PC-9 (cell line): ENCODE results near the gene CLEC16A. TPM values are rescaled to one million over a fixed set of nuclear protein-coding genes. Genes with fewer than 3 reads are reported as not detected.

Source experiments
- BruUV-seq: library from RNA; stranded (reverse); fragments of 400-500 nt; replicated peaks from 2 replicates; lab custom pipeline; 2021; lab: Mats Ljungman, UMichigan
- CTCF ChIA-PET: fragments of 300-600 bp; sonication (Branson Sonifier 250); formaldehyde crosslinking; loops from one replicate; lab custom pipeline; 2022; ENCODE audit warnings: antibody characterized with exemption; lab: Charles Lee
- POLR2A ChIA-PET: fragments of 300-600 bp; sonication (Branson Sonifier 250); formaldehyde crosslinking; loops from one replicate; lab custom pipeline; 2022; ENCODE audit warnings: antibody characterized with exemption; ENCODE audit not compliant: unreplicated experiment; lab: Charles Lee
- DNase-seq, 2 experiments: peaks; one replicate each; pipeline versions ENCODE4 v3.0.0 to v3.0.0-alpha.2; 2015 to 2022; ENCODE audit warnings: mixed read lengths in 1 of 2
- H2AFZ ChIP-seq: fragments of 200-600 bp; sonication (generic); 2 replicates; pipeline ENCODE4 v1.8.1; 2017; ENCODE audit warnings: antibody characterized with exemption
- H3F3A ChIP-seq: fragments of 200-600 bp; sonication (generic); 2 replicates; pipeline ENCODE4 v1.8.1; 2017; ENCODE audit warnings: antibody characterized with exemption, mild to moderate bottlenecking, low read depth; ENCODE audit not compliant: insufficient read depth
- H3K27ac ChIP-seq: fragments of 200-600 bp; sonication (generic); 2 replicates; pipeline ENCODE4 v1.6.1; 2016; ENCODE audit warnings: mixed run types
- H3K27me3 ChIP-seq: fragments of 200-600 bp; sonication (generic); 2 replicates; pipeline ENCODE4 v1.6.1; 2016; ENCODE audit warnings: low read depth, mixed run types; ENCODE audit not compliant: insufficient read depth
- H3K36me3 ChIP-seq: fragments of 200-600 bp; sonication (generic); 2 replicates; pipeline ENCODE4 v1.6.1; 2016; ENCODE audit warnings: low read depth, mixed run types
- H3K4me1 ChIP-seq: fragments of 200-600 bp; sonication (generic); replicated peaks from 2 replicates; pipeline ENCODE4 v1.6.1; 2016; ENCODE audit warnings: mixed run types; ENCODE audit not compliant: insufficient read depth
- H3K4me2 ChIP-seq: fragments of 200-600 bp; sonication (generic); 2 replicates; pipeline ENCODE4 v1.6.1; 2017; ENCODE audit warnings: mixed run types
- H3K4me3 ChIP-seq: fragments of 200-600 bp; sonication (generic); 2 replicates; pipeline ENCODE4 v1.6.1; 2016; ENCODE audit warnings: mixed run types
- H3K79me2 ChIP-seq: fragments of 200-600 bp; sonication (generic); 2 replicates; pipeline ENCODE4 v1.6.1; 2017; ENCODE audit warnings: low read depth, mixed run types
- H3K9me2 ChIP-seq: fragments of 200-600 bp; sonication (generic); 2 replicates; pipeline ENCODE4 v1.8.1; 2017; ENCODE audit warnings: mild to moderate bottlenecking; ENCODE audit not compliant: insufficient read depth
- H3K9me3 ChIP-seq: fragments of 200-600 bp; sonication (generic); 2 replicates; pipeline ENCODE4 v1.8.1; 2016; ENCODE audit warnings: low read depth; ENCODE audit not compliant: insufficient read depth
- H4K20me1 ChIP-seq: fragments of 200-600 bp; sonication (generic); 2 replicates; pipeline ENCODE4 v1.8.1; 2017; ENCODE audit not compliant: insufficient read depth
- EZH2 ChIP-seq: fragments of 200-600 bp; sonication (generic); IDR thresholded peaks from 2 replicates; pipeline ENCODE4 v1.8.0; 2017; ENCODE audit warnings: antibody characterized with exemption, low read depth
- intact Hi-C: fragments of 100-400 bp; cut with micrococcal nuclease; formaldehyde crosslinking; loops from one replicate; pipeline ENCODE4 v1.10.0; 2022; ENCODE audit not compliant: unreplicated experiment
- total RNA-seq: library from RNA; stranded (reverse); gene quantifications from 2 replicates; pipeline ENCODE4 v1.2.3, GENCODE V29; 2021
- TF ChIP-seq, protein P1 (sequence below): fragments of 200-600 bp; sonication (generic); conservative IDR thresholded peaks from 2 replicates; pipeline ENCODE4 v1.6.1; 2017; ENCODE audit warnings: mixed run types, antibody characterized with exemption, mild to moderate bottlenecking, moderate library complexity

CLEC16A gene
- total RNA-seq, 1 experiment from 2014 or later, result 34.9 TPM

DNA sequence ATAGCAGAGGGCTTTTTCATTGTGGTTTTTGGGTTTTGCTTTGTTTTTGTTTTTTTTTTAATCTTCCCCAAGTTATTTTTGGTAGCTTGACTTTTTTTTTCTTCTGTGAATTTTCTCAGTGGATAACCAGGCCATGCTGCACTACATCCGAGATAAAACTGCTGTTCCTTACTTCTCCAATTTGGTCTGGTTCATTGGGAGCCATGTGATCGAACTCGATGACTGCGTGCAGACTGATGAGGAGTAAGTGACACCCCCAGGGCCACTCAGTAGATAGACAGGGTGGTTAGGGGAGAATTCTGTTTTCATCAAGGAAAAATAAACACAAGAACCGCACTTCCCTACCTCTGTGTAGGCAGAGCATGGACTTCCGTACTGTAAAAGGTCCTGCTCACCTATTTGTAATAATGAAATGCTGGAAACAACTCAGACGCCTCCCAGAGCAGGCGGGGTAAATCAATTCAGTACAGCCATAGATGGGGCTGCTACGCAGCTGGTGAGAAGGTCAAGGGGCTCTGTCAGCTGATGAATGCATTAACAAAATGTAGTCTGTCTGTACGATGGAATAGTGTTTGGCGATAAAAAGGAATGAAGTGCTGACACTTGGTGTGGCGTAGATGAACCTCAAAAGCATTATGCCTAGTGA, 28.6 kb downstream of the CLEC16A start:
- intact Hi-C loops, result loop anchor here (5.0 kb wide), 2 partner anchors 559 to 1094 kb away; no protein-coding TSS in a partner anchor
- no TSS peak for BruUV-seq
- POLR2A ChIA-PET, result no interaction called here

DNA sequence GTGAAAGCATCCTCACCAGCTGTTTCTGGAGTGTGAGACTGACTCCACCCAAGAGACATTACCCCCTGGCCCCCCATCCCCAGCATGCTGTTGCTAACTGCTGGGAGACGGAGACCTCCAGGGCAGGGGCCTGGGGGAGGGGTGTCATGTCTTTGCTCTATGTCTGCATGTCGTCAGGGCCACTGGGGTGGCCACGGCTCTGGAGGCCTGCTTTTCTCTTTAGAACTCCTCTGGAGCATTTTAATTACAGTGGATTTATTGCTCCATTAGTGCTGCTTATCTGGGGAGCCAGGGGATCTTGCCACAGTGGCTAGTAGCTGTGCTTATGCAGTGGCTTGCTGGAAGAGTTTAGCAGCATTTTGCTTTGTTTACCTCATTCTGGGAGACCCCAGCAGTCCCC, 32.3 kb downstream of the CLEC16A start:
- Histone ChIP-seq H3F3A (no peaks in the 10 kb centered on the region), H3K27me3 (no peaks in the 10 kb centered on the region), H3K4me1 (peaks cover 8% of the 10 kb centered on the region), H3K79me2 (no peaks in the 10 kb centered on the region), H3K27ac (no peak overlapping the region), H3K36me3 (no peaks in the 10 kb centered on the region), H2AFZ (no peak overlapping the region), H4K20me1 (no peaks in the 10 kb centered on the region), H3K9me3 (no peaks in the 10 kb centered on the region), H3K4me2 (no peak overlapping the region), H3K9me2 (no peaks in the 10 kb centered on the region), H3K4me3 (no peak overlapping the region)
- TF ChIP-seq, protein P1, sequence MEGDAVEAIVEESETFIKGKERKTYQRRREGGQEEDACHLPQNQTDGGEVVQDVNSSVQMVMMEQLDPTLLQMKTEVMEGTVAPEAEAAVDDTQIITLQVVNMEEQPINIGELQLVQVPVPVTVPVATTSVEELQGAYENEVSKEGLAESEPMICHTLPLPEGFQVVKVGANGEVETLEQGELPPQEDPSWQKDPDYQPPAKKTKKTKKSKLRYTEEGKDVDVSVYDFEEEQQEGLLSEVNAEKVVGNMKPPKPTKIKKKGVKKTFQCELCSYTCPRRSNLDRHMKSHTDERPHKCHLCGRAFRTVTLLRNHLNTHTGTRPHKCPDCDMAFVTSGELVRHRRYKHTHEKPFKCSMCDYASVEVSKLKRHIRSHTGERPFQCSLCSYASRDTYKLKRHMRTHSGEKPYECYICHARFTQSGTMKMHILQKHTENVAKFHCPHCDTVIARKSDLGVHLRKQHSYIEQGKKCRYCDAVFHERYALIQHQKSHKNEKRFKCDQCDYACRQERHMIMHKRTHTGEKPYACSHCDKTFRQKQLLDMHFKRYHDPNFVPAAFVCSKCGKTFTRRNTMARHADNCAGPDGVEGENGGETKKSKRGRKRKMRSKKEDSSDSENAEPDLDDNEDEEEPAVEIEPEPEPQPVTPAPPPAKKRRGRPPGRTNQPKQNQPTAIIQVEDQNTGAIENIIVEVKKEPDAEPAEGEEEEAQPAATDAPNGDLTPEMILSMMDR, result no peak
- TF ChIP-seq EZH2, result no peak
- no TSS peak for BruUV-seq
- intact Hi-C loops, result no loop called here
- CTCF ChIA-PET, result no interaction called here
- POLR2A ChIA-PET, result no interaction called here
- no peak for DNase-seq

More for the DNA sequence above, 28.6 kb downstream of the CLEC16A start:
- H3K4me3 ChIP-seq, result no peak overlapping the region
- no peak for TF ChIP-seq EZH2
- TF ChIP-seq, protein P1, result no peak
- no peak overlapping the region for H3K4me2 ChIP-seq
- CTCF ChIA-PET, result interaction anchor here (0.6 kb wide), 1 partner anchor 418 kb away, joined by 5 read pairs; no protein-coding TSS in a partner anchor
- no peaks in the 10 kb centered on the region for H4K20me1 ChIP-seq
- no peaks in the 10 kb centered on the region; the same call in 1 of the 2 replicates for H3F3A ChIP-seq
- H3K36me3 ChIP-seq, result no peaks in the 10 kb centered on the region; the same call in 1 of the 2 replicates
- H3K9me3 ChIP-seq, result no peaks in the 10 kb centered on the region
- H2AFZ ChIP-seq, result no peak overlapping the region
- H3K79me2 ChIP-seq, result no peaks in the 10 kb centered on the region
- no peak overlapping the region for H3K27ac ChIP-seq
- H3K4me1 ChIP-seq, result peaks cover 9% of the 10 kb centered on the region
- H3K9me2 ChIP-seq, result no peaks in the 10 kb centered on the region
- no peaks in the 10 kb centered on the region for H3K27me3 ChIP-seq
- DNase-seq, result no peak

DNA sequence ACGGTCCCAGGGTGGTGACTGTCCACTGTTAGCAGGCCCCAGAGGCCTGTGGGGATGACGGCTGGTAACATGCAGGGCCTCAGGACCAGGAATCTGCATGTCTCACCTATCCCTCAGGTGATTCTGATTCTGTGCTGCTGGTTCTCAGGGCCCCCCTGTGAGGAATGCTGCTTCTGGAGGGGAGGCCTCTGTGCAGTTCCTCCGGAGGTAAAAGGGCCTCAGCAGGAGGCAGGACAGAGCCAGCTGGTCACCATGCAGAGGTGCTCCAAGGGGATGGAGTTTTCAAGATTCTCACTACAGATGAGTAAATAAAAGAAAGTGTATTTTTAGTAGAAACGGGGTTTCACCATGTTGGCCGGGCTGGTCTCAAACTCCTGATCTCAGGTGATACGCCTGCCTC, 33.8 kb downstream of the CLEC16A start:
- TF ChIP-seq, protein P1, result no peak
- TF ChIP-seq EZH2, result no peak
- intact Hi-C loops, result no loop called here
- H3K4me3 ChIP-seq, result no peak overlapping the region
- no peaks in the 10 kb centered on the region for H3K79me2 ChIP-seq
- peaks cover 4% of the 10 kb centered on the region; the same call in 1 of the 2 replicates for H3F3A ChIP-seq
- H2AFZ ChIP-seq, result no peak overlapping the region
- no peak overlapping the region for H3K27ac ChIP-seq
- H3K4me2 ChIP-seq, result no peak overlapping the region
- H3K4me1 ChIP-seq, result peaks cover 6% of the 10 kb centered on the region
- no peaks in the 10 kb centered on the region for H3K9me2 ChIP-seq
- H3K9me3 ChIP-seq, result no peaks in the 10 kb centered on the region
- no TSS peak for BruUV-seq
- H4K20me1 ChIP-seq, result no peaks in the 10 kb centered on the region
- ChIA-PET CTCF (no interaction called here), POLR2A (no interaction called here)
- DNase-seq, result no peak
- no peaks in the 10 kb centered on the region for H3K27me3 ChIP-seq
- H3K36me3 ChIP-seq, result no peaks in the 10 kb centered on the region
